SK-N-SH (cell line): ENCODE data around the gene LRIT3. TPM values are rescaled to one million over a fixed set of nuclear protein-coding genes. Genes with fewer than 3 reads are reported as not detected.

Experiments used
- CTCF ChIA-PET: fragments of 300-600, 350-600 bp; formaldehyde crosslinking; extraction: SDS; loops from one replicate; lab custom pipeline; 2021; lab: Yijun Ruan, JAX
- POLR2A ChIA-PET: fragments of 350-600 bp; sonication (Branson Sonifier 250); formaldehyde crosslinking; extraction: SDS; loops from one replicate; lab custom pipeline; 2020; ENCODE audit warnings: antibody characterized with exemption, inconsistent platforms; lab: Yijun Ruan, JAX
- DNase-seq: peaks from one replicate; pipeline ENCODE4 v3.0.0; 2012
- H2AFZ ChIP-seq: fragments of 200-600 bp; sonication (generic); 2 replicates; pipeline ENCODE4 v1.8.1; 2016; ENCODE audit warnings: antibody characterized with exemption, mild to moderate bottlenecking, low read depth
- H3F3A ChIP-seq: fragments of 200-600 bp; sonication (generic); replicated peaks from 2 replicates; pipeline ENCODE3; 2016; ENCODE audit warnings: antibody characterized with exemption, mild to moderate bottlenecking; ENCODE audit not compliant: insufficient read depth
- H3K27ac ChIP-seq, 2 experiments: fragments of 200-500 bp in 1 of 2; fragments of 200-600 bp in 1 of 2; sonication (Bioruptor generic) in 1 of 2; sonication (generic), shearing (Covaris generic) in 1 of 2; 2 replicates each; pipeline versions ENCODE4 v1.5.1 to v1.6.1; 2014 to 2016; ENCODE audit warnings: low read depth in 2 of 2, inconsistent platforms in 1 of 2, low read length in 1 of 2, mild to moderate bottlenecking in 1 of 2, mixed read lengths in 1 of 2
- H3K27me3 ChIP-seq: fragments of 200-600 bp; sonication (generic), shearing (Covaris generic); 2 replicates; pipeline ENCODE4 v1.6.1; 2016; ENCODE audit warnings: mixed run types; ENCODE audit not compliant: insufficient read depth
- H3K36me3 ChIP-seq, 2 experiments: fragments of 200-500 bp in 1 of 2; fragments of 200-600 bp in 1 of 2; sonication (Bioruptor generic) in 1 of 2; sonication (generic) in 1 of 2; replicated peaks in 1 of 2; 2 replicates each; pipeline versions ENCODE3 to v1.5.1; 2014 to 2016; ENCODE audit warnings: low read length in 1 of 2, mild to moderate bottlenecking in 1 of 2; ENCODE audit not compliant: insufficient read depth in 2 of 2, control insufficient read depth in 1 of 2
- H3K4me1 ChIP-seq, 2 experiments: fragments of 200-500 bp in 1 of 2; fragments of 200-600 bp in 1 of 2; sonication (Bioruptor generic) in 1 of 2; sonication (generic), shearing (Covaris generic) in 1 of 2; 2 replicates each; pipeline versions ENCODE4 v1.5.1 to v1.6.1; 2014 to 2016; ENCODE audit warnings: low read depth in 1 of 2, low read length in 1 of 2, mixed run types in 1 of 2; ENCODE audit not compliant: insufficient read depth in 2 of 2, control insufficient read depth in 1 of 2
- H3K4me2 ChIP-seq: fragments of 200-600 bp; sonication (generic), shearing (Covaris generic); 2 replicates; pipeline ENCODE4 v1.6.1; 2017; ENCODE audit warnings: mixed run types
- H3K4me3 ChIP-seq, 2 experiments: fragments of 200-500 bp in 1 of 2; fragments of 200-600 bp in 1 of 2; sonication (Bioruptor generic) in 1 of 2; sonication (generic), shearing (Covaris generic) in 1 of 2; 2 replicates each; pipeline versions ENCODE4 v1.5.1 to v1.8.1; 2014 to 2016; ENCODE audit warnings: low read depth in 2 of 2, inconsistent platforms in 1 of 2, low read length in 1 of 2, mild to moderate bottlenecking in 1 of 2, mixed read lengths in 1 of 2, moderate library complexity in 1 of 2
- H3K79me2 ChIP-seq: fragments of 200-600 bp; sonication (generic); 2 replicates; pipeline ENCODE4 v1.8.1; 2017; ENCODE audit warnings: mild to moderate bottlenecking; ENCODE audit not compliant: insufficient read depth
- H3K9ac ChIP-seq: fragments of 200-600 bp; sonication (generic); 2 replicates; pipeline ENCODE4 v1.6.1; 2017; ENCODE audit warnings: mixed run types
- H3K9me2 ChIP-seq: fragments of 200-600 bp; sonication (generic); 2 replicates; pipeline ENCODE4 v1.6.1; 2017; ENCODE audit warnings: mixed run types
- H3K9me3 ChIP-seq: fragments of 200-600 bp; sonication (generic); 2 replicates; pipeline ENCODE4 v1.6.1; 2017; ENCODE audit warnings: mixed run types, mild to moderate bottlenecking, moderate library complexity
- H4K20me1 ChIP-seq: fragments of 200-600 bp; sonication (generic); 2 replicates; pipeline ENCODE4 v1.6.1; 2017; ENCODE audit warnings: mild to moderate bottlenecking, mixed run types; ENCODE audit not compliant: insufficient read depth
- CHD2 ChIP-seq: fragments of 150-350 bp; IDR thresholded peaks from 2 replicates; pipeline ENCODE4 v1.6.1; 2018; ENCODE audit warnings: low read length; ENCODE audit not compliant: partially characterized antibody
- EZH2phosphoT487 ChIP-seq: fragments of 200-600 bp; sonication (generic); IDR thresholded peaks from 2 replicates; pipeline ENCODE4 v1.6.1; 2017; ENCODE audit warnings: low read depth, mixed run types, mild to moderate bottlenecking, antibody characterized with exemption, moderate library complexity, borderline replicate concordance
- FOXJ3 ChIP-seq: sonication (generic); formaldehyde crosslinking; IDR thresholded peaks from 2 replicates; pipeline ENCODE4 v1.5.1; 2020; ENCODE audit warnings: mild to moderate bottlenecking, missing genetic modification reagents
- FOXM1 ChIP-seq: IDR thresholded peaks from 2 replicates; pipeline ENCODE4 v1.4.0; 2012; ENCODE audit warnings: low read depth, mild to moderate bottlenecking
- GATA2 ChIP-seq: sonication (generic); formaldehyde crosslinking; IDR thresholded peaks from 2 replicates; pipeline ENCODE4 v1.5.0; 2020; ENCODE audit warnings: mild to moderate bottlenecking, missing genetic modification reagents
- IRF3 ChIP-seq: fragments of 150-350 bp; IDR thresholded peaks from 2 replicates; pipeline ENCODE4 v1.6.1; 2016; ENCODE audit warnings: mild to moderate bottlenecking, low read depth, low read length
- MAX ChIP-seq: IDR thresholded peaks from 2 replicates; pipeline ENCODE4 v1.4.0; 2012; ENCODE audit warnings: low read depth
- MEF2A ChIP-seq: IDR thresholded peaks from 2 replicates; pipeline ENCODE4 v1.4.0; 2012; ENCODE audit warnings: low read depth, borderline replicate concordance
- MXI1 ChIP-seq: IDR thresholded peaks from 2 replicates; pipeline ENCODE4 v1.6.1; 2012; ENCODE audit warnings: mild to moderate bottlenecking, low read depth, low read length, improper control_type of control experiment
- NFIC ChIP-seq: IDR thresholded peaks from 2 replicates; pipeline ENCODE4 v1.4.0; 2012; ENCODE audit warnings: borderline replicate concordance
- NRF1 ChIP-seq: IDR thresholded peaks from 2 replicates; pipeline ENCODE4 v1.6.1; 2012; ENCODE audit warnings: low read depth, mild to moderate bottlenecking, low read length
- POLR2AphosphoS5 ChIP-seq: IDR thresholded peaks from 2 replicates; pipeline ENCODE4 v1.6.1; 2012; ENCODE audit warnings: low read depth, low read length
- RAD21 ChIP-seq: IDR thresholded peaks from 2 replicates; pipeline ENCODE4 v1.6.1; 2012; ENCODE audit warnings: mild to moderate bottlenecking, low read length
- RCOR1 ChIP-seq: fragments of 150-350 bp; IDR thresholded peaks from 2 replicates; pipeline ENCODE4 v1.6.1; 2017; ENCODE audit warnings: antibody characterized with exemption, low read length
- REST ChIP-seq: IDR thresholded peaks from 2 replicates; pipeline ENCODE4 v1.6.1; 2012; ENCODE audit warnings: mild to moderate bottlenecking, low read depth, low read length, moderate library complexity
- SMC3 ChIP-seq: IDR thresholded peaks from 2 replicates; pipeline ENCODE4 v1.6.1; 2012; ENCODE audit warnings: low read depth, low read length, improper control_type of control experiment
- USF1 ChIP-seq: IDR thresholded peaks from 2 replicates; pipeline ENCODE4 v1.4.0; 2012; ENCODE audit warnings: low read depth, borderline replicate concordance
- USF2 ChIP-seq: fragments of 150-350 bp; IDR thresholded peaks from 2 replicates; pipeline ENCODE4 v1.6.1; 2017; ENCODE audit warnings: antibody characterized with exemption, low read length, low read depth, borderline replicate concordance
- WGBS: methylation state at CpG from one replicate; pipeline ENCODE4 v1.1.6; 2017; ENCODE audit warnings: low lambda C conversion rate; 5-methylcytosine and 5-hydroxymethylcytosine counted together
- polyA plus RNA-seq, 3 experiments: library from polyadenylated mRNA; depleted of rRNA; stranded (reverse); fragments of >200 nt; gene quantifications; 2 replicates each; pipeline ENCODE4 v1.2.3, GENCODE V29; 2012

Gene LRIT3
- polyA plus RNA-seq, 1 of the 3 experiments (the other 2 are of a cell fraction): not detected

- CTCF ChIA-PET: interaction anchor here (1.7 kb wide), 1 partner anchor 15 kb away, joined by 4 read pairs; no protein-coding TSS in a partner anchor
These were observed 30.4 kb downstream of the LRIT3 start for GRCh38 chr4:109878355-109878754.

More at GRCh38 chr4:109878355-109878754, 30.4 kb downstream of the LRIT3 start:
- POLR2A ChIA-PET: no interaction called here
- no peak for TF ChIP-seq RAD21
- TF ChIP-seq MAX: no peak
- TF ChIP-seq NRF1: no peak
- TF ChIP-seq REST: no peak
- no peak for TF ChIP-seq CHD2
- no peak for TF ChIP-seq FOXJ3 (CRISPR knock-in tag)
- no peak for TF ChIP-seq USF1
- no peak for TF ChIP-seq USF2
- no peak for TF ChIP-seq GATA2 (CRISPR knock-in tag)
- no peak for TF ChIP-seq IRF3
- TF ChIP-seq MEF2A: no peak
- no peak for TF ChIP-seq EZH2phosphoT487
- TF ChIP-seq POLR2AphosphoS5: no peak
- TF ChIP-seq RCOR1: no peak
- no peak for TF ChIP-seq FOXM1
- no peak for TF ChIP-seq SMC3
- no peak for TF ChIP-seq MXI1
- TF ChIP-seq NFIC: no peak
- no peaks in the 10 kb centered on the region for H3K79me2 ChIP-seq
- DNase-seq: no peak
- H2AFZ ChIP-seq: no peak overlapping the region
- H3K9me3 ChIP-seq: no peaks in the 10 kb centered on the region
- no peaks in the 10 kb centered on the region for H3K9me2 ChIP-seq
- H3K4me1 ChIP-seq: no peaks in the 10 kb centered on the region
- peaks cover 11% of the 10 kb centered on the region; the same call in 1 of the 2 replicates for H3K27me3 ChIP-seq
- no peaks in the 10 kb centered on the region for H3F3A ChIP-seq
- H3K36me3 ChIP-seq: no peaks in the 10 kb centered on the region
- no peaks in the 10 kb centered on the region for H4K20me1 ChIP-seq
- H3K4me2 ChIP-seq: no peak overlapping the region
- no peak overlapping the region for H3K9ac ChIP-seq
- no peak overlapping the region for H3K4me3 ChIP-seq
- no peak overlapping the region for H3K27ac ChIP-seq
- WGBS: 3% methylated on average over 2 of the region's 2 CpGs
